ENCODE results near the gene MGAT4A. TPM values are rescaled to one million over a fixed set of nuclear protein-coding genes. Genes with fewer than 3 reads are reported as not detected.

Gene MGAT4A
- total and polyA plus RNA-seq, 8 donors: 14.1 to 72.1 (median 56.7) TPM

GRCh38 chr2:98570356-98570755 lies 160.6 kb downstream of the MGAT4A start:
- Histone ChIP-seq H3K9me3 (no peaks in the 10 kb centered on the region), H3K36me3 (peaks cover 0 to 12% (median 0%) of the 10 kb centered on the region in 3 donors), H3K27ac (no peak overlapping the region), H3K4me3 (no peak overlapping the region), H3K27me3 (no peaks in the 10 kb centered on the region), H3K4me1 (no peaks in the 10 kb centered on the region)
- DNase-seq (no peak), ATAC-seq (no peak), FAIRE-seq (no peak)
- WGBS, 2 donors: 90% methylated on average over 5 of the region's 5 CpGs
- TF ChIP-seq CTCF (IDR thresholded peaks at IDR 0.05): no peak
- intact Hi-C loops (cut with DNase I): no loop called here

- Histone ChIP-seq H3K36me3 (peaks cover 0 to 12% (median 0%) of the 10 kb centered on the region in 3 donors), H3K4me3 (no peak overlapping the region), H3K9me3 (no peaks in the 10 kb centered on the region), H3K27me3 (no peaks in the 10 kb centered on the region), H3K4me1 (no peaks in the 10 kb centered on the region), H3K27ac (no peak overlapping the region)
- TF ChIP-seq CTCF (IDR thresholded peaks at IDR 0.05): no peak
- DNase-seq: no peak
- intact Hi-C loops (cut with DNase I): no loop called here
- ATAC-seq: no peak
- no peak for FAIRE-seq
- 91 to 92% methylated on average over 13 of the region's 13 CpGs for WGBS, 2 donors
Measured at GRCh38 chr2:98569915-98570314, 161.0 kb downstream of the MGAT4A start.

- H3K27ac ChIP-seq: no peak overlapping the region
- intact Hi-C loops (cut with DNase I): no loop called here
- ATAC-seq (peak in 3 of 4 donors; percentile 77 to 79 (median 77)), DNase-seq (peak in 5 of 6 donors; percentile 9 to 85 (median 40)), FAIRE-seq (no peak)
- no peaks in the 10 kb centered on the region for H3K27me3 ChIP-seq
- H3K4me1 ChIP-seq: no peaks in the 10 kb centered on the region
- H3K4me3 ChIP-seq: no peak overlapping the region
- 67 to 68% methylated on average over 19 of the region's 19 CpGs for WGBS, 2 donors
- peaks cover 0 to 12% (median 0%) of the 10 kb centered on the region in 3 donors for H3K36me3 ChIP-seq
- H3K9me3 ChIP-seq: no peaks in the 10 kb centered on the region
- TF ChIP-seq CTCF (IDR thresholded peaks at IDR 0.05): peak; percentile 76 to 88 (median 82)
Measured at GRCh38 chr2:98569197-98569793, 161.6 kb downstream of the MGAT4A start.

Other genes with a start within 250 kb of the MGAT4A start
- gene COA5, start 122.6 kb downstream of the MGAT4A start, total RNA-seq: 10 to 100 TPM in 4 of 6 donors, 1 to 10 TPM in 2; 9.3 to 16.8 (median 10.6) TPM
- gene COA5, start 122.6 kb downstream of the MGAT4A start, polyA plus RNA-seq: 10 to 100 TPM; 26.0 to 41.0 TPM
- 10 to 100 TPM; 11.9 to 23.3 (median 15.1) TPM for gene UNC50, start 122.5 kb downstream of the MGAT4A start, total RNA-seq
- gene UNC50, start 122.5 kb downstream of the MGAT4A start, polyA plus RNA-seq: 10 to 100 TPM; 22.9 to 38.1 TPM
- gene CRACDL, start 205.1 kb upstream of the MGAT4A start, total RNA-seq: 10 to 100 TPM in 1 of 6 donors, 1 to 10 TPM in 5; 4.1 to 11.0 (median 6.2) TPM
- 1 to 10 TPM; 3.6 to 5.3 TPM for gene CRACDL, start 205.1 kb upstream of the MGAT4A start, polyA plus RNA-seq